Cardiac septum (tissue), 1 donor: Measurements from ENCODE around the gene PAQR8. TPM values are rescaled to one million over a fixed set of nuclear protein-coding genes. Genes with fewer than 3 reads are reported as not detected.
"Not testable (repeated sequence)": the region's sequence is repeated elsewhere in the genome, so short reads cannot be mapped to it uniquely, and the experiment has no call there.

ENCODE experiments used
- DNase-seq: peaks from one replicate; pipeline ENCODE4 v3.0.0-alpha.2; 2020; ENCODE audit warnings: low spot score
- intact Hi-C: fragments of 100-400 bp; cut with DNase I; formaldehyde crosslinking; loops from one replicate; pipeline ENCODE4 v1.14.0; 2022
- total RNA-seq: library from RNA; stranded (reverse); fragmentation: NEBNext Ultra II Directional; extraction: Animal tissue kit (Norgen Biotek cat#: 25700); gene quantifications from one replicate; pipeline ENCODE4 v1.2.1, GENCODE V29; 2021
- donor health status: DM: no; HTN: no; CAD: no.

Gene PAQR8
- total RNA-seq, 1 donor from 2014 or later: 2.0 TPM

DNA sequence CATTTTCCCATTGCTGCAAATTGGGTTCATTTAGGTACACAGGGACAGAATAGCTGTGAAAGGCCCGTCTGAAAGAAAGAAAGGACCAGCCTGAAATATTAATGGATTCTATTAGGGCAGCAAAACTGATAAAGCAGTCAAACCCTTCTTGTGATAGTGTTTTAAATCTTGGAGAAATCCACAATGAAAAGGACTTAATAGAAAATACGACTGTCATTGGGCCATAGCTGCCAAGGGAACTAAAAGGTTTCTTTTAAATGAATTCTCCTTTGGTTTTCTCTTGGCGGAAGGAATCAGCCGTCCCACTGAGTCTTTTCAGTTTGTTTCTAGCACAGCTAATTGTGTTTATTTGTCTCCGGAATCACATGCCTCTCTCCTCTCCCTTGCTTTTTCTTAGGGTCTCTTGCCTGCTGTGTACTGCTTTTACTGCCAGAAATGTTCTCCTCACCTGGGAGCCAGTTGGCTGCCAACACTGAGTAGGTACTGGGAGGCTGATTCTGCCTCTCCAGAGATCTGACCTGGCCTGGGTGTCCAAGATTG is 11.3 kb downstream of the PAQR8 start:
- intact Hi-C loops: no loop called here
- DNase-seq: no peak

DNA sequence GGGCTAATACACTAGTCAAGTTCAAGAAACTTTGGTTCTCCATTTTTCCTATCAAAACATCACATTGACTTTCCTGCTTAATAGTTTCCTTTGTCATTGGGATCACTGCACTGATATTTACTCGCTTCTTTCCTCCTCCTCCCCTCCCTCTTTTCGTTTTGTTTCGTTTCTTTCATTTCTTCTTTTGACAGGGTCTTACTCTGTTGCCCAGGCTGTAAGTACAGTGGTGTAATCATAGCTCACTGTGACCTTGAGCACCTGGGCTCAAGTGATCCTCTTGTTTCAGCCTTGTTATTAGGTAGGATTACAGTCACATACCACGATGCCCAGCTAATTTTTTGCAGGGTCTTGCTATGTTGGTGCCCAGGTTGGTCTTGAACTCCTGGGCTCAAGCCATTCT is 12.3 kb downstream of the PAQR8 start:
- no peak for DNase-seq
- intact Hi-C loops: no loop called here

DNA sequence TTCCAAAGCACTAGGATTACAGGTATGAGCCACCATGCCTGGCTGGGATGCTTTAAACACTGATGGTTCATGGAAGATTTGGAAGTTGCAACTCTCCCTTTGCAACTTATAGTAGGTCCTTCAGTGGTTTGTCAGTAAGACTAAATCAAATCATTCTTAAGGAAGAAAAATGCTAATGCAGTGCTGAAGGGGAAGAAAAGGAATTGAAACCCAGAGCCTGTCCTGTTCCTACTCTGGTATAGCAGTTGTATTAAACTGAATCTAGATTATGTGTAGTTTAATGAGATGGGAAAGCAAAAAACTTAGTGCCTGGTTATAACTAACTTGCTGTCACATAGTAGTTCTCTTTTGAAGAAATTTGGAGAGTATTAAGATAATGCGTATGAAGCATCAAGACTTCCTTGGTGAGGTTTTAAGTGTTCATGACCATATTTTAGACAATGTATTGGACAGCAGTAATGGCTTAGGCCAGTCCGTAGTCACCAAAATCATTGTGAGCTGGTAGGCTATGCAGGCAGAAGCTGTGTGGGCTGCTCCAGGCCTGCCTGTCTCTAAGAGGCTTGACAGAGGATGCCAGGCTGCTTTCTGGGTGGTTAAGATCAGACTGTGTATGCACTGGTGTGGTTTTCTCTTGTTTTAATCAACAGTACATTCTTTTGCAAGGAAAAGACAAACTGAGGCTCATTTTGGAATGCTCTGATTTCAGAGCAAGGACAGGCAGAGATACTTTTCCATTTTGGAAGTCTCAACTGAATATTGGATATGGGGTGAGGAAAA is 14.0 kb downstream of the PAQR8 start:
- intact Hi-C loops: no loop called here
- DNase-seq: no peak

DNA sequence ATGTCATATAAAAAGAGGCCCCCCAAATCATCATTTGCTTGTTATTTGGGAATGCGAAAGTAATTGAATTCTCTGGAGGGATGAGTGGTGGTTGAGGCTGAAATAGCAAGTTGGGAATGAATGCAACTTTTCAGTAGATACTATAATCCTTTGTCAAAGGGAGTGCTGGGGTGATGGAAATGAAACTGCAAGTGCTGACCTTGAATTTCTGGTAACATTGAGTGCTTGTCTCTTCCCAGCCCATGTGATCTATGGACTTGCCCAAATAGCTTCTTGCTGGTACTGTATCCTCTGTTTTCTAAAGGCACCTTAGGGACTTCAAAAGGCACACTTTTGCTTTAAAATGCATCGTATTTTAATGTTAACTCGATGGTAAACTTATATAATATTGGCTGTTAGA is 14.8 kb downstream of the PAQR8 start:
- intact Hi-C loops: no loop called here
- DNase-seq: no peak

DNA sequence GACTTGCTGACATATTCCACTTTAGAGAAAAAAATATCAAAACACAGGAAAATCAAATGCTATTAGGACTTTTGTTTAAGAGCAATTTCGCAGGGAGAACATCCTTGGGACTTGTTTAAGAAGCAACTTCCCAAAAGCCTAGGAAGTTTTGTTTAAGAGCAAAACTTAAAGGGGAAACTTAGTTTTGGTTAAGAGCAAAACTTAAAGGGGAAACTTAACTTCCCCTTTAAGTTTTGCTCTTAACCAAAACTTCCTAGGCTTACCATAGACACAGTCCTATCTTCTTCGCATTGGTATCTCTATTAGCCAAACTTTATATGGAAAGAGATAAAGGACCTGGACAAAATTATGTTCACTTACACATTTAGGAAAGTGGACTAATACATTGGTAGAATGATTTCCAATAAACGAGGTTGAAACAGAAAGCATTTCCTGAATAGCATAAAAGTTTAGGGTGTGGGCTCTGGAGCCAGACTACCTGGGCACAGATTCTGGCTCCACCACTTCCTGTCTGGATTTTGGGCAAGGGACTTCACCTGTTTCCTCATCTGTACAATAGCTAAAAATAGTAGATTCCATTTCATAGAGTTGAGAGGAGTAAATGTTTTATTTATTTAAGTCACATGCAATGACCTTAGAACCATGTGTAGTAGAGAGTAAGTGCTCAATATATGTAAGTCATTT is 15.7 kb downstream of the PAQR8 start:
- intact Hi-C loops: no loop called here
- DNase-seq: no peak

DNA sequence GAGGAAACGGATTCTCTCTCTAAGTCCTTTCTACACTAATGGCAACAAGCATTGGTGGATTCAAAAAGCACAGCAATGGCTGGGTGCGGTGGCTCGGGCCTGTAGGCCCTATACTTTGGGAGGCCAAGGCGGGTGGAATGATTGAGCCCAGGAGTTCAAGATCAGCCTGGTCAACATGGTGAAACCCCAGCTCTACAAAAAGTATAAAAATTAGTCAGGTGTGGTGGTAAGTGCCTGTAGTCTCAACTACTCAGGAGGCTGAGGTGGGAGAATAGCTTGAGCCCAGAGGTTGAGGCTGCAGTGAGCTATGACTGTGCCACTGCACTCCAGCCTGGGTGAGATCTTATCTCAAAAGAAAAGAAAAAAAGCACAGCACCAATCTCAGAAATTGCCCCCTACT is 19.3 kb downstream of the PAQR8 start:
- intact Hi-C loops: no loop called here
- no peak for DNase-seq

DNA sequence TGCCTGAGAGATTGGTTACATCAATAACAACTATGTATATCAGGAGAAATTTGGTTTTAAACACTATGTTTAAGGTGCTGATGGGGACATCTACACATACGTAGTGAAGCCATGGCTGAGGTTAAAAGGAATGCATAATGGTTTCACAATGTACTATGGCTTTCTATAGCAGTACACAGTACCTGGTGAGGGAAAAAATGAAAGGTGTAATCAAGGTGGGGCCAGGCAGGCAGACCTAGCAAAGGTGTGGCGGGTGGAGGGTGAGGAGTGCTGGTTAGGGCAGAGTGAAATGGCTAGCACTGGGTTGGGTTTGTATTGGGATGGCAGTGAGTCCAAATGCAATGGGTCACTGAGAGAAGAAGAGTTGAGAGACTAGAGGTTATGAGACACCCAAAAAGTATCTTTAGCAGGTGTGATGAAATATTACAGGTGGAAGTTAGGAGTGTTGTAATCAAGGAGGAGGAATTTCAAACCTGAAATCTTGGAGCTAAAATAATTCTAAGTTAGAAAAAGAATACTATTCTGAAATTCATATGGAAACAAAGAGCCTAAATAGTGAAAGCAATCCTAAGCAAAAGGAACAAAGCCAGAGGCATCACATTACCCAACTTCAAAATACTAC is 22.3 kb downstream of the PAQR8 start:
- DNase-seq: no peak
- intact Hi-C loops: no loop called here

DNA sequence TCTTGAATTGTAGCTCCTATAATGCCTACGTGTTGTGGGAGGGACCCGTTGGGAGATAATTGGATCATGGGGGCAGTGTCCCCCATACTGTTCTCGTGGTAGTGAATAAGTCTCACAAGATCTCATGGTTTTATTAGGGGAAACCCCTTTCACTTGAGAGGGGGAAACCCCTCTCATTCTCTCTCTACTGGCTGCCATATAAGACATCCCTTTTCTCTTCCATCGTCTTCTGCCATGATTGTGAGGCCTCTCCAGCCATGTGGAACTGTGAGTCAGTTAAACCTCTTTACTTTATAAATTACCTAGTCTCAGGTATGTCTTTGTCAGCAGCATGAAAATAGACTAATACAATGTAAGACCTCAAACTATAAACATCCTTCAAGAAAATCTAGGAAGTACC is 23.1 kb downstream of the PAQR8 start:
- no peak for DNase-seq
- intact Hi-C loops: no loop called here

DNA sequence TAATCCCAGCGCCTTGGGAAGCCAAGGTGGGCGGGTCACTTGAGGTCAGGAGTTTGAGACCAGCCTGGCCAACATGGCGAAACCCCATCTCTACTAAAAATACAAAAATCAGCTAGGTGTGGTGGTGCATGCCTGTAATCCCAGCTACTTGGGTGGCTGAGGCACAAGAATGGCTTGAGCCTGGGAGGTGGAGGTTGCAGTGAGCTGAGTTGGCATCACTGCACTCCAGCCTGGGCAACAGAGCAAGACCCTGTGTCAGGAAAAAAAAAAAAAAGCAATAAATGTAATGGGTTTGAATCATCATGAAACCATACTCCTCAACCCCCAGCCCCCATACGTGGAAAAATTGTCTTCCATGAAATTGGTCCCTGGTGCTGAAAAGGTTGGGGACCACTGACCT is 26.2 kb downstream of the PAQR8 start:
- intact Hi-C loops: not testable (repeated sequence)

DNA sequence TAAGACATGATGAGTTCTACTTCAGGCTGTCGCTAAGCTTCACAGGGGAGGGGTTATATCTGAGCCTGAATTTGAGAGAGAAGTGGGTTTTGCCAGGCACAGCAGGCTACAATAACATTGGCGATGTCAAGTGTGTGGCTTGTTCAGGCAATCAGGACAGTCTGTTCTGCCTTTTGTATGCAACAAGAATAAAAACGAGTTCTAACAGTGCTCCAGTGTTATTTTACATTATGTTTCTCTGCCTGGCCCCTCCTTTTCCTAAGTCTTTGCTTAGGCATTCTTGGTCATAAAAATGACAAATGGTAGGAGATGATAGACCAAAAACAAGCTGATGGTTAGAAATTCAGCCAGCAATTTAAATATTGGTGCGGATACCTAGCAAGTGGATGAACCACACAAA is 26.8 kb downstream of the PAQR8 start:
- DNase-seq: no peak
- intact Hi-C loops: no loop called here

More for the DNA sequence above, 26.2 kb downstream of the PAQR8 start:
- not testable (repeated sequence) for DNase-seq

DNA sequence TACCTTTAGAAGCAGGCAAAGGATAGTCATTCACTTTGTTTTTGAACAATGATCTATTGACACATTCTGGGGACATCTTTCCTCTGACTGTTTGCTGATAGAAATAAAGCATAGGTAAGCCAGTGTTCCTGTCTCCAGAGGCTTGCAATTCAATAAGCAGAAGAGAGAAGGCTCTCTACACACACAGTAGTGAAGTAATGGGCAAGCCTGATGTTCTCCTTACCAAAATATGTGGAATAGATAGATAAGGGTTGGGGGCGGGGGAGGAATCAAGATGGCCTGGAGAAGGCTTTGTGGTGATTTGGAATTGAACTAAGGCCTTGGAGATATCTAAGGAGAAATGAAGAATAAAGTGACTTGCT is 27.3 kb downstream of the PAQR8 start:
- no peak for DNase-seq
- intact Hi-C loops: no loop called here

DNA sequence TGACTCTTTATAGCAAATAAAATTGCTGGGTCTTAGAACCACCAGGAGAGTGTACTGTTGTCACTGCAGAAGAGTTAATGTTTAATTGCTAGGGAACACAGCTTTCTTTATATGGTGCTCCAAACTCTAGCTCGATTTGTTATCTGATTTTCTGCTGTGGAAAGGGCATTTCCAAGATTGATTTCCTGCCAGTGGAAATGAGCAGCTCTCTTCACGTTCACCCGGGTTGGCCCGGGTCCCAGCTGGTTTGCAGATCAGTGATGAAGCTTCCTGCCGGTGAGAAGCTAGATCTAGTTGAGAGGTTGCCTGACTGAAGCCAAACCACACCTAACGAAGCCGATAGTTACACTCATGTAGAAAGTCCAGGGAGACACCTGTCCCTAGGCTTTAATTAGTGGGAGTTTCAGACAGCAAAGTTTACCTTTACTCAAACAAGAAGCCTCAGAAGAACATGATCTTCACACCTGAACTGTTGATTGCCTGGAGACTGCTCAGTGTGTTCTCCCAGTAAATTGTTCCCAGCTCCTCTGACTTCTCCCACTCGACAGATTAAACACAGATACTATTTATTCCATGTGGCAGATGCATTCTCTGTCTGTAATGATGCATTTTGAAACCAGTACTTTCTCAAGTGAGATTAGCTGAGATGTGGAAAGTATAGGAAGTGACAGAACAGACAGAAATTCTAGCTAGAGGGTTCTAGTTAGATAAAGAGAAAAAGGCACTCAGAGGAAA is 27.8 kb downstream of the PAQR8 start:
- DNase-seq: no peak
- intact Hi-C loops: no loop called here

DNA sequence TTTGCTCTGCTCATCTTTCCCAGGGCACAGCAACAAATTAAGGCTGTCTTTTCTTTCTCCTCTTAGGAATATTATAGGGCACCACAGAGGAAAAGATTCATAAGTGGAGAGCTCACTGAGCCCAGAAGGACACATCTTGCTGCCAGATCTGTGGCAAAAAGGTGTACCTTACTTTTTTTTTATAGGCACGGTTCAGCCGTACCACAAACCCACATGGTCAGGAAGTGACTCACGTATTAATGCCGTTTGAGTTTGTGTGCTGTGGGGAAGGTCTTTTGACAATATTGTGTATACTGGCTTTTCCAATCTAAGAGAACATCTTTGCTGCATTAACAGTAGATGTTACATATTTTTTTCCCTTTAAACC is 28.4 kb downstream of the PAQR8 start:
- no peak for DNase-seq

DNA sequence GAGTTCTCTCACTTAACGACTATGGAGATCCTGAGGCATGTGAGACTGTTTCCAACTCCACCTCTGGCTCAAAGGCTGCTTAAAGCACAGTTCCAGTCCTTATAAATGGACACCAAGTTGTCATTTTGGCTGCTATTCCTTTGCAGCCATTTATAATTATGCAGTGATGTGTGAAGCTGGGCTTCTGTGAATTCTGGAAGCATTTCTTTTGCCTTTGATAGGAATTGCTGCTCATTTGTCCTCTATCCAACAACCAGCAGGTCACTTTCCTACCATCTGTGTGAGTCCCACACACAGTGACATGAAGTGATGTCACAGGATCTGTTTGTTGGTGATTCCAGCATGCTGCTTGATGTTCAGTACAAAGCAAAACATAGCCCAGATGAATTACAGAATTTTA is 29.6 kb downstream of the PAQR8 start:
- intact Hi-C loops: no loop called here
- no peak for DNase-seq

More for the DNA sequence above, 28.4 kb downstream of the PAQR8 start:
- intact Hi-C loops: no loop called here

DNA sequence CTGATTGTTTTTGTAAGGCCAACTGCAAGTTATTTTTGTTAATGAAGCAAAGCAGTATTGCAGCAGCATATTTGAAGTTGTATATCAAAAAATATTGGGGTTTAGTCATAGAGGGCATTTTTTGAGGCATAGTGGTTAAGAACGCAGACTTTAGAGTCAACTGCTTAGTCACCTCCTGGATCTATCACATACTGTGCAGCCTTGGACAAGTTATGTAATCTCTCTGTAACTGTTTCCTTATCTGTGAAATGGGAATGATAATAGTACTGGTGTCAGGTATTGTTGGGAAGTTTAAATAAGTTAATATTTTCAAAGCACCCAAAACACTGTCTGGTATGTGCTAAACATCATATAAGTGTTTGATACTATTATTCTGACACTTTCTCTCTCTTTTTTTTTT is 31.0 kb downstream of the PAQR8 start:
- no peak for DNase-seq
- intact Hi-C loops: no loop called here

DNA sequence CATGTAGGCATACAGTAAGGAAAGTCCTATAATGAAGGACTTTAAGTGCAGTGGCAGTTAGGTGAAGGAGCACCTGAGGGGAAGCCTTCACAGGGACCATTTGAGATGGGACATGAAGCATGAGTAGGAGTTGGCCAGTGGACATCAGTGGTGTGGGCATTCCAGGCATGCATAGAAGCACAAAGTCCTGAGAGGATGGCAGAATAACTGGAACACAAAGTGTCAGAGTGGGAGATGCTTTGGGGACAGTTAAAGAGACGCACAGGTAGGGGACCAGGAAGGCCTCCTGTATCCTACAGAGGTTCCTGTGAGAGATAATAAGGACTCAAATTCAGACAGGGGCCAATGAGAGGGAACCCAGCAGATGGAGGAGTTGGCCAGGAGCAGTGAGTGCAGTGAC is 31.8 kb downstream of the PAQR8 start:
- intact Hi-C loops: no loop called here
- DNase-seq: no peak

DNA sequence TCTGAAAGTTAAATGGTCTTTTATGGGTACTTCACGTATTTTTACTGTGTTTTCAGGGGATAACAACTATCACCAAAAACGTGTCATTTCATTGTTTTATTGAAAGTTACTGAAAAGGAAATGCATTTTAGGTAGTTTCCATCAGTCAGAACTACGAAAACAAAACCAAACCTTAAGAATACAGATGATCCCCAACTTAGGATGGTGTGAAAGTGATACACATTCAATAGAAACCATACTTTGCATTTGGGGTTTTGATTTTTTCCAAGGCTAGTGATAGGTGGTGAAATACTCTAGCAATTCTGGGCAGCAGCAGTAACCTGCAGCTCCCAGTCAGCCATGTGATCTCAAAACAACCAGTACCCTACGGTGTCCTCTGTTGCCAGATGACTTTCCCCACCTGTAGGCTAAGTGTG is 32.3 kb downstream of the PAQR8 start:
- intact Hi-C loops: no loop called here

DNA sequence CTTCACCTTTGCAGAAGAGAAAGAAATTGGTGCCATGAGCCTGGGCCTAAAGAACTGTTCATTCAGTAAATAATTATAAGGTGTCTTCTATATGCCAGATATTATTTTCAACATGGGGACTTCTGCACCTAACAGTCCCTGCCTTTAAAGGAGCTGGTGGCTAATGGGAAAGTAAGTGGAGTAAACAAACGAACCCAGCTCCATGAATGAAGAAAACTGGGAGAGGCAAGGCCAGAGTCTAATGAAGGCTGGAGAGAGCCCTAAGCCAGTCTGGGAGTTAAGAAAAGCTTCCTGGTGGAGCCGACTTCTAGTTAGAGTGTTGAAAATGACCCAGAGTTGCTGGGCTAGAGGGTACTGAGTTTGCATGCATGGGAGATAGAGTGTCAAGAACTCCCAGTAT is 34.0 kb downstream of the PAQR8 start:
- DNase-seq: no peak
- intact Hi-C loops: loop anchor here (5.0 kb wide), 1 partner anchor 34 kb away; the partner anchor contains the start of gene PAQR8

More for the DNA sequence above, 32.3 kb downstream of the PAQR8 start:
- no peak for DNase-seq

DNA sequence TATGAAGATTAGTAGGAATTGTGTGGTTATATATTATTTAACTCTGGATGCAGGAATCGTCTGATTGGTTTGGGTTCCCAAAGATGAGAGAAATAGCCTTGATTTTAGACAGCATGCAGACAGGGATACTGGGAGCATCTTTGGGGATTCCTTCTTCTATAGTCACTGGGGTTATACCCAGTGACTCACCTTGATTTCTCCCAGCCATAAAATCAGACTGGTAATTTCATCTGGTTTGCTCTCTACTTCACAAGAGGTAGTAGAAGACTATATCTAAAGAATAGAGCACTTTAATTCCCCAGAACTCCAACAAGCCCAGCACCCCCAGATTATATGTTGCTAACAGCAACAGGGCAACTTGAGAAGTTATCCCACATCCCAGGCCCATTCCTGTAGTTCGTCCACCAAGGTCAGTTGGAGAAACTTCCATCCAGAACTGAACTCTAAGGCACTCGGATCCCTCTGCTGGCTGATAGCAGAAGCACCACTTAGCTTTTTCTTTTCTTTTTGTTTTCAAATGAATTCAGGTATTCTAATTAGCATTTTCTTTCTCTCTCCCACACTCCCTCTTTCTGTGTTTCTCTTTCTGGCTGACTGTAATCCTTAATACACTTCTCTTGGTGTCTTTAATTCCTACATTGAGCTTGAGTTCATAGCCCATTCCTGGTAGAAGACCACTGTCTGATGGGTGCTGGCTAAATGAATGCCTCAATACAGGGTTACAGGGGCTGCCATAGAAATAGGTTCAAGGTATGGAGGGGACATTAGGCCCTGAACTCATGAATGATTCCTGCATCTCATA is 37.8 kb downstream of the PAQR8 start:
- intact Hi-C loops: loop anchor here (1.0 to 5.0 kb wide), 2 partner anchors 37 to 114 kb away; partner anchors contain the start of gene PAQR8
- no peak for DNase-seq
